NT2/D1 (cell line): ENCODE data around the gene SRPRB.

ENCODE experiments used
- DNase-seq: peaks from one replicate; pipeline ENCODE4 v3.0.0-alpha.2; 2011; ENCODE audit warnings: low read depth, low spot score
- H3K27me3 ChIP-seq: 2 replicates; pipeline ENCODE4 v1.6.0; 2011; ENCODE audit warnings: mild to moderate bottlenecking; ENCODE audit not compliant: insufficient read length, insufficient read depth
- H3K36me3 ChIP-seq: 2 replicates; pipeline ENCODE4 v1.6.1; 2011; ENCODE audit warnings: mild to moderate bottlenecking, low read length, mixed read lengths; ENCODE audit not compliant: insufficient read depth, insufficient read length
- H3K4me1 ChIP-seq: 2 replicates; pipeline ENCODE4 v1.5.1; 2011; ENCODE audit not compliant: insufficient read depth, insufficient read length
- H3K4me3 ChIP-seq: 2 replicates; pipeline ENCODE4 v1.5.1; 2011; ENCODE audit warnings: low read depth; ENCODE audit not compliant: insufficient read length
- H3K9ac ChIP-seq: 2 replicates; pipeline ENCODE4 v1.6.0; 2011; ENCODE audit warnings: low read depth; ENCODE audit not compliant: insufficient read length
- H3K9me3 ChIP-seq: 2 replicates; pipeline ENCODE4 v1.5.1; 2011; ENCODE audit warnings: mild to moderate bottlenecking, low read length; ENCODE audit not compliant: insufficient read depth
- SUZ12 ChIP-seq: IDR thresholded peaks from 2 replicates; pipeline ENCODE4 v1.6.1; 2011; ENCODE audit not compliant: insufficient read length, insufficient read depth; ENCODE audit errors: extremely low read depth
- YY1 ChIP-seq: IDR thresholded peaks from 2 replicates; pipeline ENCODE4 v1.6.1; 2011; ENCODE audit not compliant: insufficient read length, insufficient read depth
- ZNF274 ChIP-seq: IDR thresholded peaks from 2 replicates; pipeline ENCODE4 v1.6.1; 2011; ENCODE audit warnings: mild to moderate bottlenecking, low read depth, low read length

The SRPRB gene

GRCh38 chr3:133781570-133781969 lies 24.0 kb upstream of the SRPRB start:
- Histone ChIP-seq H3K4me1 (peaks cover 3% of the 10 kb centered on the region), H3K4me3 (no peak overlapping the region), H3K36me3 (no peaks in the 10 kb centered on the region), H3K27me3 (no peaks in the 10 kb centered on the region), H3K9ac (no peak overlapping the region), H3K9me3 (peaks cover 14% of the 10 kb centered on the region; the same call in 1 of the 2 replicates)
- TF ChIP-seq SUZ12 (no peak), ZNF274 (no peak), YY1 (no peak)
- no peak for DNase-seq

GRCh38 chr3:133782454-133782853 lies 23.2 kb upstream of the SRPRB start:
- DNase-seq, result no peak
- Histone ChIP-seq H3K4me3 (no peak overlapping the region), H3K9me3 (peaks cover 14% of the 10 kb centered on the region; the same call in 1 of the 2 replicates)

GRCh38 chr3:133783762-133784161 lies 21.9 kb upstream of the SRPRB start:
- H3K9me3 ChIP-seq, result peaks cover 14% of the 10 kb centered on the region; the same call in 1 of the 2 replicates
- H3K27me3 ChIP-seq, result no peaks in the 10 kb centered on the region
- H3K36me3 ChIP-seq, result no peaks in the 10 kb centered on the region
- no peak for DNase-seq
- no peak overlapping the region for H3K9ac ChIP-seq
- no peak overlapping the region for H3K4me3 ChIP-seq
- TF ChIP-seq YY1 (no peak), SUZ12 (no peak), ZNF274 (no peak)
- no peaks in the 10 kb centered on the region for H3K4me1 ChIP-seq

More at GRCh38 chr3:133782454-133782853, 23.2 kb upstream of the SRPRB start:
- no peaks in the 10 kb centered on the region for H3K36me3 ChIP-seq
- H3K4me1 ChIP-seq, result peaks cover 3% of the 10 kb centered on the region
- TF ChIP-seq SUZ12 (no peak), YY1 (no peak), ZNF274 (no peak)
- no peaks in the 10 kb centered on the region for H3K27me3 ChIP-seq
- no peak overlapping the region for H3K9ac ChIP-seq

- Histone ChIP-seq H3K9me3 (peaks cover 56% of the 10 kb centered on the region), H3K4me1 (no peaks in the 10 kb centered on the region), H3K4me3 (no peak overlapping the region), H3K9ac (no peak overlapping the region), H3K36me3 (no peaks in the 10 kb centered on the region), H3K27me3 (no peaks in the 10 kb centered on the region)
- no peak for DNase-seq
- TF ChIP-seq YY1, result no peak
- no peak for TF ChIP-seq ZNF274
Observed at GRCh38 chr3:133788024-133788423, 17.6 kb upstream of the SRPRB start.

GRCh38 chr3:133792171-133792763 lies 13.3 kb upstream of the SRPRB start:
- TF ChIP-seq YY1 (no peak), ZNF274 (no peak), SUZ12 (no peak)
- peak; percentile 23 for DNase-seq
- Histone ChIP-seq H3K36me3 (no peaks in the 10 kb centered on the region), H3K9me3 (peaks cover 79% of the 10 kb centered on the region), H3K27me3 (no peaks in the 10 kb centered on the region), H3K4me3 (no peak overlapping the region), H3K9ac (no peak overlapping the region), H3K4me1 (no peaks in the 10 kb centered on the region)

GRCh38 chr3:133797396-133798105 lies 8.1 kb upstream of the SRPRB start:
- Histone ChIP-seq H3K9ac (no peak overlapping the region), H3K36me3 (no peaks in the 10 kb centered on the region), H3K9me3 (peaks cover 42% of the 10 kb centered on the region), H3K4me1 (no peaks in the 10 kb centered on the region), H3K4me3 (no peak overlapping the region), H3K27me3 (no peaks in the 10 kb centered on the region)
- TF ChIP-seq SUZ12 (no peak), YY1 (no peak), ZNF274 (no peak)
- DNase-seq, result no peak

GRCh38 chr3:133799794-133800585 lies 5.6 kb upstream of the SRPRB start:
- peaks cover 18% of the 10 kb centered on the region for H3K9me3 ChIP-seq
- no peak for DNase-seq
- no peaks in the 10 kb centered on the region for H3K4me1 ChIP-seq
- no peaks in the 10 kb centered on the region for H3K27me3 ChIP-seq
- H3K36me3 ChIP-seq, result no peaks in the 10 kb centered on the region
- TF ChIP-seq YY1 (no peak), ZNF274 (no peak), SUZ12 (no peak)
- no peak overlapping the region for H3K4me3 ChIP-seq
- no peak overlapping the region for H3K9ac ChIP-seq
